GM21515 (cell line): ENCODE data around the gene VANGL2.
"Not testable (repeated sequence)": the region's sequence is repeated elsewhere in the genome, so short reads cannot be mapped to it uniquely, and the experiment has no call there.

ENCODE experiments used
- ATAC-seq: cut with Tn5 transposase; IDR thresholded peaks from one replicate; pipeline ENCODE4 v1.9.1; 2021; ENCODE audit not compliant: unreplicated experiment

Gene VANGL2

DNA sequence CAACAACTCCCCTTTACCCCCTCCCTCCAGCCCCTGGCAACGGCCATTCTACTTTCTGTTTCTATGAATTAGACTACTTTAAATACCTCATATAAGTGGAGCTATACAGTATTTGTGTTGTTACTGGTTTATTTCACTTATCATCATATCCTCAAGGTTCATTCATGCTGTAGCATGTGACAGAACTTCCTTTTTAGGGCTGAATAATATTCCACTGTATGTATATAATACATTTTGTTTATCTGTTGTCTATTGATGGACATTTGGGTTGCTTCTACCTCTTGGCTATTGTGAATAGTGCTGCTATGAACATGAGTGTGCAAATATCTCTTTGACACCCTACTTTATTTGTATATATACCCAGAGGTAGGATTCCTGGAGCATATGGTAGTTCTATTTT is 31.3 kb upstream of the VANGL2 start:
- ATAC-seq: no peak

DNA sequence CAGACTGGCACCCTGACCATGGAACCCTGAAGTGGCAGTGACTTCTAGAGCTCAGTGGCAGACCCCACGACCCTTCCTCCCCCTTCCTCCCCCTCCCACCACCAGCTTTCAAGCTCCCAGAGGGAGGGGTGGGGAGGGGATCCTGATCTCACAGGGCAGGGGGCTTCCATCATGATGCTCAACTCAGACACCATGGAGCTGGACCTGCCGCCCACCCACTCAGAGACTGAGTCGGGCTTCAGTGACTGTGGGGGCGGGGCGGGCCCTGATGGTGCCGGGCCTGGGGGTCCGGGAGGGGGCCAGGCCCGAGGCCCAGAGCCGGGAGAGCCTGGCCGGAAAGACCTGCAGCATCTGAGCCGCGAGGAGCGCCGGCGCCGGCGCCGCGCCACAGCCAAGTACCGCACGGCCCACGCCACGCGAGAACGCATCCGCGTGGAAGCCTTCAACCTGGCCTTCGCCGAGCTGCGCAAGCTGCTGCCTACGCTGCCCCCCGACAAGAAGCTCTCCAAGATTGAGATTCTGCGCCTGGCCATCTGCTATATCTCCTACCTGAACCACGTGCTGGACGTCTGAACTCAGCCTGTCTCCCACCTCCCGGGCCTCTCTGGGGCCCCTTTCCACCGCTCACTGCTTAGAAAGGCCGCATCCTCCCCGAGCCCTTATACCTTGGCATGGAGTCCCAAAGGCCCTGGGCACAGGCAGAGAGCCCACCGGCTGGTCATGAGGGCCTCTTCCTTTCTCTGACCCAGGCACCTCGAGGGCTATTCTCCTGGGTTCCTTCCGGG is 29.6 kb upstream of the VANGL2 start:
- ATAC-seq: no peak

DNA sequence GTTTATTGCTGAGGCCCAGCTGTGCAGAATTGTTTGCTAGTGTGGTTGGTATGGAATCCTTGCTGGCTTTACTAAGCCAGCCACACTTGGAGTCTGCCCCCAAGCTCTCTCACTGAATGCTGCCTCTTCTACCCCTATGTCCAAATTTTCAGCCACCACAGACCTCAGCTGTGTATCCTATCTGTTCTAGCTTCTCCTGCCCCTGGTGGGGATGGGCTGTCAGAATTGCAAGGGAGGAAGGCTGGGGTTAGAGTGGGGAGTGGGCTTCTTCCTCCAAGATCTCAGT is 29.1 kb upstream of the VANGL2 start:
- ATAC-seq: no peak

DNA sequence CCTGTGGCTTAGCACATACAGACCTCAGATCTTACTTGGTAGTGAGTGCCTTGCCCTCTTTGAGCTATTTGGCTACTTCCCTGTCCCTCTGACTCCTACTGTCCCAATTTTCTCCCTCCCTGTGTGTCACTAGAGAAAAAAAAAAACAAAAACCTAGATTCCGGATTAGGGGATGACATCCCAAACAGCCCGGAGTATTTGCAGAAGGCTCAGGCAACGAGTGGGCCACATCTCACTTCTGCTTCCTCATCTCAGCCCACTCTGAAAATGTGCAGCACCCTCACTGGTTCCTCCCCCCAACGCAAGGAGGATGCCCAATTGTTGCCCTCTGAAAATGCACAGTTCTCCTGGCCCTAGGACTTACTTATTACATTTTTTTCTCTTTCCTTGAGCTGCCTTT is 28.6 kb upstream of the VANGL2 start:
- no peak for ATAC-seq

DNA sequence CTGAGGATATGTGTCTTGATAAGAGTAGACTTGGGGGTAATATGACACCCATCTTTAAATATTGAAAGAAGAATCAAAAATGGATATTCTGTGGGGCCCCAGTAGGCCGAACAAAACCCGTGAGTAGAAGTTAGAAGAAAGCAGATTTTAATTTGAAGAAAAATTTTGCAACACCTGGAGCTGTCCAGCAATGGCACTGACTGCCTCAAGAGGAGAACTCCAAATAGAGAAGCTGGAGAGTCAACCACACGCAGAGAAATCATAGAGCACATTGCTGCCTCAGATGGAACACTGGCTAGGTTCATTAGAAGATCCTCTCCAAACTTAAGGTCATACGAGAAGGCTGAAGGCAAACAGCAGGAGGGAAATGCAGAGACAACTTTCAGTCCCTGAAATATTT is 26.7 kb upstream of the VANGL2 start:
- ATAC-seq: no peak

DNA sequence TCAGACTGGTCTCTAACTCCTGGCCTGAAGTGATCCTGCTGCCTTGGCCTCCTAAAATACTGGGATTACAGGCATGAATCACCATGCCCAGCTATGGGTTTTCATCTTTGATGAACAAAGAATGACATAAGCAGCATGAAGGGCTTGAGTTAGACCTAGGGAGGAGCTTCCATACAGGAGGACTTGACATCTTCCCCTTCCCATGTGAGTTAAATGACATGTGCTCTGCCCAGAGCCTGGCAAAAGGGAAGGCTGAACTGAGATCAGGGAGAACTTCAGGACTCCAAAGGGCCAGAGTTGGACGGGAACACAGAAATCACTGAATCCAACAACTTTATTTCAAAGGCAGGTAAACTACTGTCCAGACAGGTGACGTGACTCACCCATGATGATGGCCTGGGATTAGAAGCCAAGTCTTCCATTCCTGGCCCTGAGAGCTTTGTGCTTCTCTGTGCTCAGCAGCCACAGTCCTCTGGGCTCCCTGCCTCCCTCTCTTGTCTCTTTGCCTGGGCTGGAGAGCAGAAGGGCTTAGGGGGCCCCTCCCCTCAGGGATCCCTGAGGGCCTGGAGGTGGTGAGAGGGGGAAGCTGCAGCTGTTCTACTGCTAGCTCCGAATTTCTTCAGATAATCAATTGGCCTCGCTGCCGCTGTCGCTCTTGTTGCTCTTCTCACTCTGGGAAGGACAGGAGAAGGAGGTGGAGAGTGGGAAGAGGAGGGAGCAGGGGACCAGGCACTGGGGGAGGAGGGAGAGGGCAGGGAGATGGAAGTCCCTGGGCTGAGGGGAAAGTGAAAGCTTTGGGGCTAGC is 25.9 kb upstream of the VANGL2 start:
- ATAC-seq: no peak

DNA sequence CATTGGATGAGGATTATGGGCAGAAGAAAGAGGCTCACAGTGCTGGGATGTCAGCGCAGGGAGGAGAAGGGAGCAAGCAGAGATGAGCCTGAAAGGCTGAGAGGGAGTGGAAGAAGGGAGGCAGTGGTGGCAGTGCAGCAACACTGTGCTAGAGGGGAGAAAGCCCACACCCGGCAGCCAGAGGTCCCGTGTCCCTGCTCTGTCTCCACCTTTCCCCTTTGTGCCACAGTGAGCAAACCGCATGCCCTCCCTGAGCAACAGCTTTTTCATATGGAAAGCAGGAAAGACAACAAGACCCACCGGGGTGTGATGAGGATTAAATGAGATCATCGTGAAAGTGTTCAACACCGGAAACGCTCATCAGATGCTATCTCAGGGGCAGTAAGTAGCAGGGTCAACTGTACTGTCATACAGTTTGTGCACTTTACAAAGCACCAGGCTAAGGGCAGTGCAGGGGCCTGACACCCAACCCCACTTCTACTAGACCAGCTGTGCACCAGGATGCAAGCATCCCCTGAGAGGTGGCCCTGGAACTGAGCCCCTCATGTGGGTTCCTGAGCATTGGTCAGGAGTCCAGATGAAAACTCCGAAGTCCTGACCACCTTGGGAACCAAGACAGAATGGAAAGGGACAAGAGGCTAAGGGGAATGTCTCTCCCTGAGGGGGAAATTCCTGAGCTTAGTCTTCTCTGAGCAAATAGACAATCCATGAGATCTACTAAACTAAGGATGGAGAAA is 24.4 kb upstream of the VANGL2 start:
- no peak for ATAC-seq

DNA sequence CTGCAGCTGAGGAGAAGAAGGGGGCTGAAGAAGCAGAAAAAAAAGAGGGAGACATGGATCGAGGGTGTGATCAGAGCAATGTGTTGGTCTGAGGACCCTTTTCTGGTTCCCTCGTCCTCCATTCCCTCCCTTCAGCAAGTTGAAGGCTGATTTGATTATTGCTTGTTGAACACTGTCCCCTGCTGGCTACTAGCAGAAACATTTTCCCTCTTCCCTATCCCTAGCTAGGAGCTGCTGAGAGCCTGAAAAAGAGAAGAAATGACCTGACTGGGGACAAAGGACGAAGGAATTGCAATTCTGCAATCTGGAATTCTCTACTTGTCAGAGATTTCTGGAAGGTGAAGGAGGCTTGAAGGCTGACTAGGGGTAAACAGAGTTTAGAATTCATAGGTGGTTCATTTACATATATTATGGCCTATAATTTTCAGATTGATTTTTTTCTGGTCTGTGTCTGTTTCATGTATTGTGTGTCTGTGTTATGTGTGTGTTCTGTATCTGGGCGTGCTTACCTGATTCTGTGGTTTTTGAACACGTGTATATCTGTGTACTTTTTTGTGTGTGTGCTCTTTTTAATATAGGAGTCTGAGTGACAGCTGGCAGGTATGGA is 23.7 kb upstream of the VANGL2 start:
- no peak for ATAC-seq

DNA sequence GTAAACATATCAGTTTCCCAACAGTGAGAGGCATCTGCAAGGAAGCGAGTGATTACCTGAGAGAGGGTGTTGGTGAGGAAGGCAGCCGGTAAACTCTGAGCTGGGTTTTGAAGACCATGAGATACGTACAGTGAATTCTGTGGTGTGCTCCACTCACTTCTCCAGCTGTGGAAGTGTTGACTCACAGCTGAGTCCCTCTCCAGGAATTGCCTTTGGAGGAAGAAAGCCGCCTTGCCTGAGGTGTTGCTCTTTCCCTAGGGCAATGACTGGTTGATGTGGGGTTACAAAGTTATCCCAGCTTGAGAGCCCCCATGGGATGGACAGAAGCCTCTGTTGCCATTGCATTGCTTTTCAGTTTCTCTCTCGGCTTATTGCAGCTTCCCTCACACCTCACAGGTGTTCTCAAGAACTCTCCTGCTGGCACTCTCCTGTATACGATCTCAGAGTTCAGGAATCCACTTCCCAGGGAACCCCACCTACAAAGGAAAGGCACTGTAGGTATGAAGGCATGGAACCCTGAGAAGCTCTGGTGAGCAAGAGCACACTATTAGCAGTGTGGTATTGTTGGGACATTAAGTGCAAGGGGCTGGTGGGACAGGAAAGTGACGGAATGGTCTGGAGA is 22.7 kb upstream of the VANGL2 start:
- no peak for ATAC-seq

DNA sequence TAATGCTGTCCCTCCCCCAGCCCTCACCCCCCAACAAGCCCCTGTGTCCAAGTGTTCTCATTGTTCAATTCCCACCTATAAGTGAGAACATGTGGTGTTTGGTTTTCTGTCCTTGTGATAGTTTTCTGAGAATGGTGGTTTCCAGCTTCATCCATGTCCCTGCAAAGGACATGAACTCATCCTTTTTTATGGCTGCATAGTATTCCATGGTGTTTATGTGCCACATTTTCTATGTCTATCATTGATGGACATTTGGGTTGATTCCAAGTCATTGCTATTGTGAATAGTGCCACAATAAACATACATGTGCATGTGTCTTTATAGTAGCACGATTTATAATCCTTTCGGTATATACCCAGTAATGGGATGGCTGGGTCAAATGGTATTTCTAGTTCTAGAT is 15.6 kb upstream of the VANGL2 start:
- not testable (repeated sequence) for ATAC-seq

DNA sequence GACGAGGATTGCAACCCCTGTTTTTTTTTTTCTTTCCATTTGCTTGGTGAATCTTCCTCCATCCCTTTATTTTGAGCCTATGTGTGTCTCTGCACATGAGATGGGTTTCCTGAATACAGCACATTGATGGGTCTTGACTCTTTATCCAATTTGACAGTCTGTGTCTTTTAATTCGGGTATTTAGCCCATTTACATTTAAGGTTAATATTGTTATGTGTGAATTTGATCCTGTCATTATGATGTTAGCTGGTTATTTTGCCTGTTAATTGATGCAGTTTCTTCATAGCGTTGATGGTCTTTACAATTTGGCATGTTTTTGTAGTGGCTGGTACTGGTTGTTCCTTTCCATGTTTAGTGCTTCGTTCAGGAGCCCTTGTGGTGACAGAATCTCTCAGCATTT is 12.0 kb upstream of the VANGL2 start:
- not testable (repeated sequence) for ATAC-seq

DNA sequence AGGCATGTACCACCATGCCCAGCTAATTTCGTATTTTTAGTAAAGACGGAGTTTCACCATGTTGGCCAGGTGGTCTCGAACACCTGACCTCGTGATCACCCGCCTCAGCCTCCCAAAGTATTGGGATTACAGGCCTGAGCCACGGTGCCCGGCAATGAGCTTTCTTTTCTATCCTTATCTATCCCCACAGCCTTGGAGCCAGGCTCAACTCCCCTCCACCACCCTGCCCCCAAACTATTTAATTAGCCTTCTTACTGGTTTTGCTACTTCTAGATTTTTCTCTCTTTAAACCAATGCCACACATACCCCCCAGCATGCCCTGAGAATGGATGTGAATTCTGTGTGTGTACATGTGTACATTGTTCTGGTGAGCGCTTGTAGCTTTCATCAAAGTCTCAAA is 5.7 kb upstream of the VANGL2 start:
- no peak for ATAC-seq

DNA sequence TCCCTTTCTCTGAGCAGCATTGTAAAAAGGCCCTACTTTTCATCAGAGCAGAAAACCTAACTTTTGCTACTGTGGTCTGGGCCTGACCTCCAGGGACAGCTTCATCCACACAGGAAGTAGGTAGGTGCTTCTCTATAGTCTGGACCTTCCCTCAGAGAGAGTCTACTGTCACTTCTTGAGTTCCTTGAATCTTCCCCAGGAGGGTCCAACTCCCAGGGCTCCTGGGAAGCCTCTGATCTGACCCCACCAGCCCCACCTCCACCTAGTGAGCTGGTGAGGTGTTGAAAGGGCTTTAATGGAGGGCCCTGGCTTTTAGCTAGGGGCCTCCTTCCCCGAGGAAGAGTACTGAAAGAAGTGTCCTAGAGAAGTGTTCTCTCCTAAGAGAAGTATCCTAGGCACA is 2.7 kb upstream of the VANGL2 start:
- ATAC-seq: no peak

DNA sequence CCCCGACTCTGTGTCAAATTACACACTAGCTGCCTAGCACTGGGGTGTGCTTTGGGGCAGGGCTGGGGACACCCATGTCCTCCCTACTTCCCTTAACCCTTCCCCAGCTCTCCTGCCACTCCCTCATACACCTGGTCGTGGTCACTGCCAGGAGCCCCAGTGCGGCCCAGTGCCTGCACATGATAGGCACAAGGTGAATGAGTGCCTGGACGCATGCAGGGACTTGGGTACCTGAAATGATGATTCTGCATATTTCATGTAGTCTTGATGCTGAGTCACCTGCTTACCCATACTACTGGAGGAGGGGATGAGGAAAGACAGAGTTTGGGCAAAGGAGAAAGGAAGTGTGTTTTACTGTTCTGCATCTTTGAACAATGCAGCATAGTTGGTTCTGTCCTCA is 1.5 kb upstream of the VANGL2 start:
- ATAC-seq: no peak

DNA sequence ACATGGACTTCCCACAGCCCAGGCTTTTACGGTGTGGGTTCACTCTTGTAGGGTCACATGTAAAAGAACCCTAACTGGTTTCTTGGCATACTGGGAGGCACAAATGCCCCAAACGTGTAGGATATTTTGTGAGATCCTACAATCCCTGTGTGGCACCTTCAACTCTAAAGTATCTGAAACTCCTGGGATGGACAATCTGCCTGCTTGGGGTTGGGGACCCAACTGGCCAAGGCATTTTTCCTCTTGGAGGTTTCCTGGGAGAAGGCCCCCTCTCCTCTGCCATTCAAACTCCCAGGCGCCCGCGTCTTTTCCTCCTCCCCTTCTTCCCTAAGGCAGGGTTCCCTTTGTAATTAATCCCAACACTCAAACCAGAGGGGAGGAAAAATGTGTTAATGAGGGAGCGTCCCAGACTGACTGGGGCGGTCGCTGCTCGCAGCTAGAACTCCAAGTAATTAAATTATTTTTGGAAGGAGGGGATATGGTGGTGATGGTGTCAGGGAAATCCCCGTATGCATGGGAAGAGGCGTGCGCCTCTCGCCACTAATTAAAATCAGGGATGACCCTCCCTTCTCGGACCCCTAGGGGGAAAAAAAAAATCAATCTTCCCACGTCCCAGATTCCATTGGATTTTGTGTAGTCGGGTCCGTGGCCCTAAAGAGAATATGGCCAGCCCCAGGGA is 681 bp upstream of the VANGL2 start:
- ATAC-seq: no peak

DNA sequence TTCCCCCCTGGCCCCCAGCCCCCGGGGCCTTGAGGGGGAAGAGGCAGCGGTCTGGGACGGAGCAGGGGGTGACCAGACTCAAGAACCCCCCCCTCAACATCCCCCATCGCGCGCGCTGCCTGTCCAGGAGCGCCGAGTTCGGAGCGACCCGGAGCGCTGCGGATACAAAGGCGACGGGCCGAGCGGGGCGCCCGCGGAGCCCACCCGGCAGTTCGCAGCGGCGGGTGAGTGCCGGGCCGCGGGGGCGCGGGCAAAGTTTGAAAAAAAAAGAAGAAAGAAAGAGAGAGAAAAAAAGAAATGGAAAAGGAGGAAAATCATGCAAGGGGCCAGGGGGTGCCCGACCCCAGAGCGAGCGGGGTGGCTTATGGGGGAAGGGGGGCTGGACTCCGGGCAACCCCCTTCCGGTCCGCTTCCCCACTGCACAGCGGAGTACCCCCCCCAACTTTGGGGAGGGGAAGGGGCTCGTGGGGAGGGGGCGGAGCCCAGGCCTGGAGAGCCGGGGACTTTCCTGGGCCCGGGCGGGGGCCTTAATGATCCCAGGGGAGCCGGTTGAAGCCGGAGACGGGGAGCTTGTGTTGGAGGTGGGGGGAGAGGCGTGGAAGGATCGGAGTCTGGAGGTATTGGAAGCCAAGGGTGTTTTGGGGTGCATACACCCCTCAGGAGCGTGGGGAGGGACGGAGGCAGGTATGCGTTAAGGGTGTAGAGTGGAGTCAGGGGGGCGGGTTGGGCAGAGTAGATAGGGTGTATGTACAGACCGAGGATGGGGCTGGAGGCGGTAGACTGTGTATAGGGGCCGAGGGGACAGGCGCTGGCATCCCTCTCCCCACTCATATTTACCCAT is 502 bp downstream of the VANGL2 start:
- ATAC-seq: no peak

DNA sequence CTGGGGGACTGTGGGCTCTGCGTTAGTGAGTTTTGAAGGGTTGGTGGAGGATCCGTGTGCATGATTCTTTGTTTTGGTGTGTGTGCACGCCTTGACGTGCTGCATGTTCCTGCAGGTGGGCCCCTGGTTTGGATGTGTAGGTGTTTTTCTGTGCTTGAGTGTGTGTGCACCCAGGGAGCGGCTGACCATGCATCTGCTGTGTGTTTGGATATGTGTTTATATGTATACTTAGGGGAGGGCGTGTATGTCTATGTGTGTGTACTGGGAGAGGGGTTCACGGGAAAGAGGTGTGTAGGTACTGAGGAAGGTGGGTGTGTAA is 1.1 kb downstream of the VANGL2 start:
- ATAC-seq: no peak

DNA sequence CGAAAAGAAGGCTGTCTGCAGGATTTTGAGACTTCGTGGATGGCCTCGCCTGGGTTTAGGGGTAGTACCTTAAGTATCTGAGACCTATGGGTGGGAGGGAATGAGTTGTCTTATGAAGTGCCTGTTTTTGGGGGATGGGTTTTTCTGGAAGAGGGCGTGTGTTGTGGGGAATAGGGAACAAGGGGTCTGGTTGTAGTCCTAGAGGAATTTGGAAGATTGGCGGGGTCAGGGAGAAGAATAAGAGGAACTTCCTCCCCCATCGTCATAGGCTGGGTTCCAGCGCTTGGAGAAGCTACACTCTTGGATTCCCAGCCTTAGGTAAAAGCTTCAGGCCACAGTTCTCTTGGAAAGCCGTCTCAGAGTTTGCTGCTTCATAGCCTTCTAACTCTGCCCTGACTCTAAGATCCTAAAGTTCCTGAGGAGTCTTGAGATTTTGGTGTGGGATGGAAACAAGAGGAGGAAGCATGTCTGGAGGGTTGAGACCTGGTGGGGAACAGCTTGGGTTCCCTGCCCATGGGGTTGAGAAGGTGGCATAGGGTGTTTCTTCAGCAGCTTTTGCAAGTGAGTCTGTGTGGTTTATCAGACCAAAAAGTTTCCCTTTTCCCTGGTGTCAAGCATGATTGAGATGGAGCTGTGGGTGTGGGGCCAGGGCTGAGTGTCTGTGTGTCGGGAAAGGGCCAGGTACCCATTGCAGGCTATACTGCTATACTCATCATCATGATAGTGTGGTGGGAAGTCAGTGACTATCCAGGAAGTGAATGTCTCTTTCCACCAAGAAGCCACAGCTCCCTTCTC is 1.8 kb downstream of the VANGL2 start:
- ATAC-seq: no peak

DNA sequence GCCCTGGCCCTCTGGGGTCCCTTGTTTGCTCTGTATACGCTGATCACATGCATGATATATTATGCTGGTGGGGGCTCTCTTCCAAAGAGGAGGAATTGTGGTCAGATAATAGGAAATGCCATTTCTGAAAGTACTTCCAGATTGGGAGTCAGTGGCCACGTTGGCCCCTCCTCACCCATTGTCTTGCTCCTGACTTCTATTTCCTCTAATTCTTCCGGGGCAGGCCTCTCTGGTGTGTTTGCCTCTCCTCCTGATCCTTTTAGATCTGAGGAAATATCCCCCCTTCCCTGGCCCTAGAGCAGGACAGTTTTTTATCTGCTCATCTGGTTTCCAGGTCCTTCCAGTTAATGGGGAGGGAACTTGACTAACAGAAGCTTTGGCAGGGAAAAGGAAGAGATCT is 2.9 kb downstream of the VANGL2 start:
- no peak for ATAC-seq
